ENCODE data around the gene PELI3.
"Not testable (repeated sequence)": the region's sequence is repeated elsewhere in the genome, so short reads cannot be mapped to it uniquely, and the experiment has no call there.

The PELI3 gene

DNA sequence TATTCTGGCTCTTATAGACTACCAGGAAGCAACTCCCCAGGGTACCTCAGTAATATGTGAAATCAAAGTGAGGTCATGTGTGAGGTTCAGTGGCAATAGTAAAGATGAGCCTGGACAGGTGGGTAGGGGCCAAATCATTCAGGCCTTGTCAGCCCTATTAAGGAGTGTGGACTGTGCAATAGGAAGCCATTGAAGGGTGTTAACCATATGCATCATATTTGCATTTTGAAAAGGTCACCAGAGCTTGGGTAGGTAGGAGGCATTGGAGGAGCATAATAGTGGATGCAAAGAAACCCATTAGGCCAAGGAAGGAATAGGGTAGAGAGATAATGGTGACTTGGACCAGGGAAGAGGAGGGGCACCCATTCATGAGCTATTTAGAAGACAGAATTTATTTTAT lies 19.7 kb upstream of the PELI3 start:
- peak; percentile 69 for DNase-seq

GRCh38 chr11:66448523-66448922 lies 18.2 kb upstream of the PELI3 start:
- DNase-seq: no peak

DNA sequence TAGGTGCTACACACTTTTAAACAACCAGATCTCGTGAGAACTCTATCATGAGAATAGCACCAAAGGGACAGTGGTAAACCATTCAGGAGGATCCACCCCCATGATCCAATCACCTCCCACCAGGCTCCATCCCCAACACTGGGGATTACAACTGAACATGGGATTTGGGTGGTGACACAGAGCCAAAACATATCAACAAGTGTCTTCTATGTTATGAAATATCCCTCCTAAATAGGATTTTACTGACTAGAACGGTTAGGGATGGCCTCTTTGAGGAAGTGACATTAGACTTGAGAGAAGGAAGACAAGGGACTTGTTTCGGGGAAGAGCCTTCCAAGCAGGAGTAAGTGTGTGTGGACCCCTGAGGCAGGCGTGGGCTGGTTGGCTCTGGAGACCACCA lies 16.1 kb upstream of the PELI3 start:
- no peak for DNase-seq

DNA sequence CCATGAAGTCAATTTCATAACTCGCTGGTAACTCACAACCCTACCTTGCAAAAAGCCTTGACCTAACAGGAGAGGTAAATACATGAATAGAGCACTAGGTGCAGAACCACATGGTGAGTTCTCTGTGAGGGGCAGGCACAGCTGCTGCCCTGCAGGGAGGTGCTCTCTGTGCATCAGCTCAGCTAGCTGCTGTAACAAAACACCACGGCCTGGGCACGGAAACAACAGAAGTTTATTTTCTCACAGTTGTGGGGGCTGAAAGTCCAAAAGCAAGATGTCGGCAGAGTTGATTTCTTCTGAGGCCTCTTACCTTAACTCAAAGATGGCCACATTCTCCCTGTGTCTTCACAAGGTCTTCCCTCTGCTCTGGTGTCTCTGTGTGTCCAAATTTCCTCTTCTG lies 15.0 kb upstream of the PELI3 start:
- no peak for DNase-seq

DNA sequence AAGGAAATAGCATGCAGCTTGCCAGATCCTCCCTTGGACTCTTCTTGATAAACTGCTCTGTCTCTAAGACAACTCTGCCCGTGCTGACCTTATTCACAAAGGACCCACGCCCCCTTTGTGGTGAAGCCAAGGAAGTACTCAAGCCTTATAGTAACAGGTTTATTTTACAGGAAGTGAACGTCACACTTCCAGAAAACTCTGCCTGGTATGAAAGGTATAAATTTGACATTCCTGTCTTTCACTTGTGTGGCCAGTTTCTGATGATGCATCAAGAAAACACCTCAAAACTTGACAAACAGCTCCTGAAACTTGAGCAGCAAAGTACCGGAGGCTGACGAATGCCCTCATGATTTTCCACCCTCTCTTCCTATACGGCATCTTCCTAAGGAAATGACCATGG lies 12.5 kb upstream of the PELI3 start:
- peak; percentile 17 for DNase-seq

DNA sequence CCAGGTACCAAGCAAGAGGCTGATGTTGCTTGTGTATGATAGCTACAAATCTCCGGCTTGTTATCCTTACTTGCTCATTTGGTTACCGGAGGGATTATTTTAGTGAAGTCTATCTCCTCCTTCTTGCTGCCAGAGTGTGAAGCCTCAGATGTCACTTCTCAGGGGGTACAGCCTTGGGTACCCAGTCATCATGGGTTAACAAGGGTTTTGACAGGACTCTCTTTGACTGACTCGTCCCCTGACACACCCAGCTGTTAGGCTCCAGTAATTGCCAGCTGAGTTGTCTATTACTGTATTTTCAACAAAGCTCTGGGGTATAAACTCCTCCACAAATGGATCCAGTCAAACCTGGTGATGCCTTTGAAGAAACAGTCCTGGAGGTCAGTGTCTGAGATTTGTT lies 11.9 kb upstream of the PELI3 start:
- DNase-seq: no peak

DNA sequence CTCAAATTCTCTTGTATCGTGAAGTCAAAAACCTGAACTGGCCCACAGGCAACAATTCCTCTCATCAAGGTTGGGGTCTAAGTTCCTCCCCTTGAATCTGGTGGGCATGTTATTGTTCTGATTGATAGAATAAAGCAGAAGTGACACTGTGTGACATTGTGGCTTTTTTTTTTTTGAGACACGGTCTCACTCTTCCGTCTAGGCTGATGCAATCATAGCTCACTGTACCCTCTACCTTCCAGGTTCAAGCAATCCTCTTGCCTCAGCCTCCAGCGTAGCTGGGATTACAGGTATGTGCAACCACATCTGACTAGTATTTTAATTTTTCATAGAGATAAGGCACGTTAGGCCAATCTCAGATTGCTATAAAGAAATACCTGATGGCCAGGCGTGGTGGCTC lies 8.9 kb upstream of the PELI3 start:
- no peak for DNase-seq

- DNase-seq: no peak
Measured at GRCh38 chr11:66459138-66459778, 7.4 kb upstream of the PELI3 start.

- DNase-seq: no peak
Measured at GRCh38 chr11:66462010-66462409, 4.7 kb upstream of the PELI3 start.

DNA sequence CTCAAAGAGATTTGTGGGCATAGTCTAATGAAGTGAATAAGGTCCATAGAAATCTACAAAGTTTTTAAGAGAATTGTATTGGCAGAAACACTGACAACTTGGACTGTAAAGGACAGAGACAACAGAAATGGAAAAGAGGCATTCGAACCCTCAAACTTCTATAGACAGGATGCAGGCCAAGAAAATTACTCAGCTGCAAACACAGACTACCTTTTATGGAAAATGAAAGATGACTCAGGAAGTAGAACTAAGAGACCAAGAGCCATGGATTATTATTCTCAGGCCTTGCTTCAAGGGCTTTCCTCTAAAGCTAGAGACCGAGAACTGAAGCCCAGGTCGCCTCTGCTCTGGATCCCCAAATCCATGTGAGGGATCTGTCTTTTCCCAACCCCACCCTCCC lies 3.8 kb upstream of the PELI3 start:
- DNase-seq: no peak

DNA sequence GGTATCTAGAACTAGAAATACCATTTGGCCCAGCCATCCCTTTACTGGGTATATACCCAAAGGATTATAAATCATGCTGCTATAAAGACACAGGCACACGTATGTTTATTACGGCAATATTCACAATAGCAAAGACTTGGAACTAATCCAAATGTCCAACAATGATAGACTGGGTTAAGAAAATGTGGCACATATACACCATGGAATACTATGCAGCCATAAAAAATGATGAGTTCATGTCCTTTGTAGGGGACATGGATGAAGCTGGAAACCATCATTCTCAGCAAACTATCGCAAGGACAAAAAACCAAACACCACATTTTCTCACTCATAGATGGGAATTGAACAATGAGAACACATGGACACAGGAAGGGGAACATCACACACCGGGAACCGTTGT lies 2.6 kb upstream of the PELI3 start:
- DNase-seq: not testable (repeated sequence)

DNA sequence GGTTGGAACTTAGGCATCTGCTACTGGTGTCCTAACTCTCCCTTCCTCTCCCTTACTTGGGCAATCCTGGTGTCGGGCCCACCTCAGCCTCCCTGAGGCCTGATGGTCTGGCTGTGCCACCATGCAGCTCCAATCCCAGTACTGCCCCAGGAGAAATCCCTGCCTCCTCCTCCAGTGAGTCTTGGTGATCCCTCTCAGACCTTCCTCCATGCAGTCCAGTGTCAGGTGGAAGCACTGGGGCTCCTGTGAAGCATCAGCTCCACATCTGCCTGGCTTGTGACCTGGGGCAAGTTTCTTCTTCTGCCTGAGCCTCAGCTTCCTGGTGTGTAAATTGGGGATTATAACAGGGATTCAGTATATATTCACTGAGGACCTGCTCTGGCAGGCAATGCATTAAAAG lies 1.8 kb upstream of the PELI3 start:
- DNase-seq: no peak

GRCh38 chr11:66465373-66466224 lies 1.1 kb upstream of the PELI3 start:
- no peak for DNase-seq

DNA sequence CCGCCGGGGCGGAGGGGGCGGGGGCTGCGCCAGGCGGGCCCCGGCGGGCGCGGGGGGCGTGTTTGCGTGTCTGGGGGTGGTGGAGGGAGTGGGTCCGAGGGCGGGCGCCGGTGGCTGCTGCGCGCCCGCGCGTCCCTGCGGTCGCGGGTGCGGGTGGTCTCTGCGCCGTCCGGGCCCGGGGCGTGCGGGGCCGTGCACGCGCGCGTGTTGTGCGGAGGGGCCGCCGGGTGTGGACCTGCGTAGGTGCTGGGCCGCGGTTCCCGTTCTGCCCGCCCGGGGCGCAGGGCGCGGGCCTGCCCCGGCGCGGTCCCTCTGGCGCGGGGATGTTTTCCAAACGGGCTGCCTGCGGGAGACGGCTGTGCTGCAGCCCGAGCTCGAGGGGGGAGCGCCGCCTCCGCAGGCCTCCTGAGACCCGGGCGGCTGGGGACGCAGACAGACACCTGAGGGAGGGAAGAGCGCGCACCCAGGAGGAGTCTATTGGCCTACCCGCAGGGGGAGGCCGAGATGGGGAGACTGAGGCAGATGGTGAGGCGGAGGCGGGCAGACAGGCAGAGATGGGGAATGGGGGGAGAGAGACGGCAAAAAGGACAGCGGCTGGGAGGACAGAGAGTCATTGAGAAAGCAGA lies 442 bp downstream of the PELI3 start:
- DNase-seq: peak; percentile 66

GRCh38 chr11:66467756-66468155 lies 1.1 kb downstream of the PELI3 start:
- peak; percentile 68 for DNase-seq

GRCh38 chr11:66468691-66469090 lies 2.0 kb downstream of the PELI3 start:
- no peak for DNase-seq

- no peak for DNase-seq
Measured at GRCh38 chr11:66469441-66469840, 2.7 kb downstream of the PELI3 start.

DNA sequence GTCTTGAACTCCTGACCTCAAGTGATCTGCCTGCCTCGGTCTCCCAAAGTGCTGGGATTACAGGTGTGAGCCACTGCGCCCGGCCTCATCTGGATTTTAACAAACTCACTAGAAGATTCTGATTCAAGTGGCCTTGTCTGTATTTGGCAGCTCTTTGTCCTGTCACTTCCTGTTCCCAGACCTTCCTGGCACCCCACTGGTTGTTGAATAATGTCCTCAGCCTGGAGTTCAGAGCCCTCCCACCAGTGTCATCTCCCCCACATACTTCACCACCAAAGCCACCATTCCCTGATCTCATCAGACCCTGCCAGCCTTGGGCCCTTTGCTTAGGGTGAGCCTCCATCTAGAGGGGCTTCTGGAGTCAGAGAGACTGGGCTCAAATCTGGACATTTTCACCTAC lies 3.3 kb downstream of the PELI3 start:
- DNase-seq: peak; percentile 39

- no peak for DNase-seq
Measured at GRCh38 chr11:66471142-66471541, 4.4 kb downstream of the PELI3 start.

DNA sequence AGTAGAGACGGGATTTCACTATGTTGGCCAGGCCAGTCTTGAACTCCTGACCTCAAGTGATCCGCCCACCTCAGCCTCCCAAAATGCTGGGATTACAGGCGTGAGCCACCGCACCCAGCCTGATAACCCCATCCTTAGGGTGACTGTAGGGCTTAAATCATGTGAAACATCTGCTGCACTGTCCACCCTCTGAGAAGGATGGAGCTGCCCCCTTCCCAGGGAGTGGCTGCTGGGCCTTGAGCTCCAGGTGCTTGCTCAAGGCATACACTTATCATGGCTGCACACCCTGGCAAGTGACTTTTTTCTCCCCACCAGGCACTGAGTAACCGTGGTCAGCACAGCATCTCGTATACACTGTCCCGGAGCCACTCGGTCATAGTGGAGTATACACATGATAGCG lies 5.3 kb downstream of the PELI3 start:
- no peak for DNase-seq

DNA sequence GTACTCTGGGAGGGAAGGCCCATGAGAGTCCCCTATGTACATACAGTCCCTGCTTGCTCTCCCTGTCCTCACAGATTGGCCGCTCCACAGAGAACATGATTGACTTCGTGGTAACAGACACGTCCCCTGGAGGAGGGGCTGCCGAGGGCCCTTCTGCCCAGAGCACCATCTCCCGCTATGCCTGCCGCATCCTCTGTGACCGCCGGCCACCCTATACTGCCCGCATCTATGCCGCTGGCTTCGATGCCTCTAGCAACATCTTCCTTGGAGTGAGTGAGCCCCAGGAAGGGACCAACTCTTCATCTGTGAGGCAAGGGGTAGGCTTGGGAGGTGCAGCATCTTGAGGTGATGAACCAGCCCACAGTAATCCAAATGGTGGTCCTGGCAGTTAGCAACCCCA lies 6.5 kb downstream of the PELI3 start:
- no peak for DNase-seq

DNA sequence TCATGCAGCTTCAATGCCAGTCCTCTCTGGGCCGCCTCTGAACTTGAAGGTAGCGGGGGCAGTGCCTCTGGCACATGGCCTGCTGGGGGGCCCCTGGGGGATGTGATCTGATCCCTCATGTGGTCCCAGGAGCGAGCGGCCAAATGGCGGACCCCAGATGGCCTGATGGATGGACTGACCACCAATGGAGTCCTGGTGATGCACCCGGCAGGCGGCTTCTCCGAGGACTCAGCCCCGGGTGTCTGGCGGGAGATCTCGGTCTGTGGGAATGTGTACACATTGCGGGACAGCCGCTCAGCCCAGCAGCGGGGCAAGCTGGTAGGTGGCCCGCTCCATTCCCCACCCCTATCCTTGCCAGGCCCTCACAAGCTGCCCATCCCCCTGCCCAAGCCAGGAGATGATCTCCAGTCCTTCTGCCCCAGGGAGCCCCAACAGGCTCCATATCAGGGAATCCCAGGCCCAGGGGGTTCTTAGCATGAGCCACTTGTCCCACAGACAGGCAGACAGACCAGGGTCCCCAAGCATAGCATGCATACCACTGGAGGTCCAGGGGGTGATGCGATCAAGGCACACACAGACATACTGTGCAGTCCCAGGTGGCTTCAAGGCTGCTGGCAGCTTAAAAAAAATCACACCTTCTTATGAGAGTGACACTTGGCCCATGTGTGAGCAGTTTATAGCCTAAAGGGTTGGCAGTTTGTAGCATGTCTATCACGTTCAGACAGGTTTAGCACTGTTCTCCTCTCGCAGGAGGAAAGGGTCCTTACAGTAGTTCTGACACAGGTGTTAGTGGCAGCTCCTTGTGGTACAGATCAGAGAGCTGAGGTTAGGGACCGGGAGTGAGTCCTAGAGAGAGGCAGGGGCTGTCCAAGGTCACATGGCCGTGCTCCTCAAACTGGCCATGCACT lies 7.2 kb downstream of the PELI3 start:
- DNase-seq: no peak

Data from NCI-H69 (cell line).